ENCODE measurements around the gene CCDC88A.
"Not testable (repeated sequence)": the region's sequence is repeated elsewhere in the genome, so short reads cannot be mapped to it uniquely, and the experiment has no call there.

CCDC88A gene

GRCh38 chr2:55247025-55247424 is 172.6 kb downstream of the CCDC88A start:
- DNase-seq (ENCODE audit: low read depth, low spot score): no peak
- H3K4me3 ChIP-seq (ENCODE audit: low read depth, low read length): no peak overlapping the region
- POLR2A ChIA-PET: no interaction called here
- no peak for TF ChIP-seq CTCF (IDR thresholded peaks at IDR 0.05; ENCODE audit: insufficient read depth, low read length, missing control alignments)
- CTCF ChIA-PET: interaction anchor here (1.1 kb wide), 1 partner anchor 408 kb away, joined by 3 read pairs; no protein-coding TSS in a partner anchor

DNA sequence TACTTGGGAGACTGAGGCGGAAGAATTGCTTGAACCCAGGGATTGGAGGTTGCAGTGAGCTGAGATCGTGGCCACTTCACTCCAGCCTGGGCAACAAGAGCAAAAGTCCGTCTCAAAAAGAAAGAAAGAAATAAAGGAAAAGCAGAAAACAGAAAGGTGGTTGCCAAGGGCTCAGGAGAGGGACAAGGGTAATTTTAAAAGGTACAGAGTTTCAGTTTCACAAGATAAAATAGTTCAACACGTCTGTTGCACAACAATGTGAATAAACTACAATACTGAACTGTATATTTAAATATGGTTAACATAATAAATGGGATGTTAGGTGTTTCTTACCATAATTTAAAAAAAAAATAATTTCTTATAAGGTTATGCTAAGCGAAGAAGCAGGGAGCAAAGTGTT is 174.2 kb downstream of the CCDC88A start:
- CTCF ChIA-PET: no interaction called here
- POLR2A ChIA-PET: no interaction called here
- TF ChIP-seq CTCF (IDR thresholded peaks at IDR 0.05; ENCODE audit: insufficient read depth, low read length, missing control alignments): no peak
- H3K4me3 ChIP-seq (ENCODE audit: low read depth, low read length): no peak overlapping the region
- no peak for DNase-seq (ENCODE audit: low read depth, low spot score)

- DNase-seq (ENCODE audit: low read depth, low spot score): no peak
- POLR2A ChIA-PET: no interaction called here
- CTCF ChIA-PET: no interaction called here
- H3K4me3 ChIP-seq (ENCODE audit: low read depth, low read length): no peak overlapping the region
- no peak for TF ChIP-seq CTCF (IDR thresholded peaks at IDR 0.05; ENCODE audit: insufficient read depth, low read length, missing control alignments)
These were observed 177.0 kb downstream of the CCDC88A start for GRCh38 chr2:55242617-55243016.

DNA sequence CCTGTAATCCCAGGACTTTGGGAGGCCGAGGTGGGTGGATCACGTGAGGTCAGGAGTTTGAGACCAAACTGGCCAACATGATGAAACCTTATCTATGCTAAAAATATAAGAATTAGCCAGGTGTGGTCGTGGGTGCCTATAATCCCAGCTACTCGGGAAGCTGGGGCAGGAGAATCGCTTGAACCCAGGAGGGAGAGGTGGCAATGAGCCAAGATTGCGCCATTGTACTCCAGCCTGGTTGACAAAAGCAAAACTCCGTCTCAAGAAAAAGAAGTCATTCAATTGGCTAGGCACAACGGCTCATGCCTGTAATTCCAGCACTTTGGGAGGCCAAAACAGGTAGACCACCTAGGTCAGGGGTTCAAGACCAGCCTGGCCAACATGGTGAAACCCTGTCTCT is 178.1 kb downstream of the CCDC88A start:
- DNase-seq (ENCODE audit: low read depth, low spot score); CTCF ChIA-PET; POLR2A ChIA-PET; H3K4me3 ChIP-seq (ENCODE audit: low read depth, low read length): not testable (repeated sequence)

- TF ChIP-seq CTCF (IDR thresholded peaks at IDR 0.05; ENCODE audit: insufficient read depth, low read length, missing control alignments): no peak
- ChIA-PET POLR2A (no interaction called here), CTCF (no interaction called here)
- DNase-seq (ENCODE audit: low read depth, low spot score): no peak
- H3K4me3 ChIP-seq (ENCODE audit: low read depth, low read length): no peak overlapping the region
These were observed 179.9 kb downstream of the CCDC88A start for GRCh38 chr2:55239656-55240222.

All from AG04449 (cell line).